HepG2 (cell line): ENCODE measurements around the gene JPH4. TPM values are rescaled to one million over a fixed set of nuclear protein-coding genes. Genes with fewer than 3 reads are reported as not detected.

ENCODE experiments used
- ATM ChIP-seq: fragments of 450-650 bp; IDR thresholded peaks from 2 replicates; pipeline ENCODE4 v1.7.1; 2017; ENCODE audit warnings: mild to moderate bottlenecking, borderline replicate concordance
- CAMTA2 ChIP-seq: sonication (generic); formaldehyde crosslinking; IDR thresholded peaks from 2 replicates; pipeline ENCODE4 v1.4.0; 2020; ENCODE audit warnings: mild to moderate bottlenecking, missing genetic modification reagents, borderline replicate concordance
- CBFB ChIP-seq: sonication (generic); formaldehyde crosslinking; IDR thresholded peaks from 2 replicates; pipeline ENCODE4 v1.4.0; 2020; ENCODE audit warnings: missing genetic modification reagents
- CCDC6 ChIP-seq: sonication (generic); formaldehyde crosslinking; IDR thresholded peaks from 2 replicates; pipeline ENCODE4 v1.8.1; 2022; ENCODE audit warnings: mild to moderate bottlenecking, missing genetic modification reagents, moderate library complexity
- HIVEP1 ChIP-seq: sonication (generic); formaldehyde crosslinking; IDR thresholded peaks from 2 replicates; pipeline ENCODE4 v1.4.0; 2020; ENCODE audit warnings: mild to moderate bottlenecking, missing genetic modification reagents
- MED13 ChIP-seq: sonication (generic); formaldehyde crosslinking; IDR thresholded peaks from 2 replicates; pipeline ENCODE4 v1.5.0; 2020; ENCODE audit warnings: missing genetic modification reagents
- NFE2L1 ChIP-seq: sonication (generic); formaldehyde crosslinking; IDR thresholded peaks from 2 replicates; pipeline ENCODE4 v1.4.0; 2020; ENCODE audit warnings: missing genetic modification reagents, mild to moderate bottlenecking, borderline replicate concordance
- POLR2G ChIP-seq: fragments of 200-400 bp; formaldehyde crosslinking; IDR thresholded peaks from 2 replicates; pipeline ENCODE4 v1.6.1; 2018; ENCODE audit warnings: mild to moderate bottlenecking, low read depth, low read length, moderate library complexity
- SMAD1 ChIP-seq: sonication (generic); formaldehyde crosslinking; IDR thresholded peaks from 2 replicates; pipeline ENCODE4 v1.4.0; 2020; ENCODE audit warnings: missing genetic modification reagents, low read depth, mild to moderate bottlenecking, borderline replicate concordance
- SMYD3 ChIP-seq: sonication (generic); formaldehyde crosslinking; IDR thresholded peaks from 2 replicates; pipeline ENCODE4 v1.8.1; 2023; ENCODE audit warnings: mild to moderate bottlenecking, missing genetic modification reagents
- SP140L ChIP-seq: sonication (generic); formaldehyde crosslinking; IDR thresholded peaks from 2 replicates; pipeline ENCODE4 v1.4.0; 2020; ENCODE audit warnings: missing genetic modification reagents, borderline replicate concordance
- SRSF4 ChIP-seq: fragments of 200-400 bp; formaldehyde crosslinking; IDR thresholded peaks from one replicate; pipeline ENCODE4 v1.6.1; 2018; ENCODE audit warnings: mild to moderate bottlenecking, low read depth, low read length, moderate library complexity; ENCODE audit not compliant: poor library complexity, severe bottlenecking
- ZBTB21 ChIP-seq: sonication (generic); formaldehyde crosslinking; IDR thresholded peaks from 2 replicates; pipeline ENCODE4 v1.4.0; 2020; ENCODE audit warnings: missing genetic modification reagents
- ZBTB38 ChIP-seq: sonication (generic); formaldehyde crosslinking; IDR thresholded peaks from 2 replicates; pipeline ENCODE4 v1.5.1; 2020; ENCODE audit warnings: mild to moderate bottlenecking, missing genetic modification reagents
- ZNF180 ChIP-seq: sonication (generic); formaldehyde crosslinking; IDR thresholded peaks from 2 replicates; pipeline ENCODE4 v1.4.0; 2020; ENCODE audit warnings: low read depth, missing genetic modification reagents, borderline replicate concordance
- ZNF326 ChIP-seq: sonication (generic); formaldehyde crosslinking; IDR thresholded peaks from 2 replicates; pipeline ENCODE4 v1.4.0; 2020; ENCODE audit warnings: missing genetic modification reagents, borderline replicate concordance
- ZNF441 ChIP-seq: sonication (generic); formaldehyde crosslinking; IDR thresholded peaks from 2 replicates; pipeline ENCODE4 v1.7.0; 2021; ENCODE audit warnings: missing genetic modification reagents, borderline replicate concordance
- ZSCAN12 ChIP-seq: sonication (generic); formaldehyde crosslinking; IDR thresholded peaks from 2 replicates; pipeline ENCODE4 v1.9.0; 2021; ENCODE audit warnings: mild to moderate bottlenecking, missing genetic modification reagents
- polyA plus RNA-seq, 8 experiments: library from polyadenylated mRNA; depleted of rRNA in 3 of 8; stranded (reverse) in 7 of 8; unstranded in 1 of 8; fragments of >200 nt; fragmentation: Illumina TruSeq in 4 of 8; extraction: Trizol in 4 of 8; gene quantifications; 2 replicates each; pipeline versions ENCODE4 v1.2.1 to v1.2.3, GENCODE V29; 2011 to 2016; ENCODE audit warnings: low read depth in 4 of 8, missing spikeins in 1 of 8, mixed read lengths in 1 of 8; ENCODE audit not compliant: insufficient read depth in 1 of 8
- total RNA-seq, 5 experiments: library from RNA; depleted of rRNA; stranded (reverse); fragments of >200 nt; fragmentation: Illumina TruSeq; extraction: Trizol; gene quantifications; 2 replicates each; pipeline ENCODE4 v1.2.3, GENCODE V29; 2016; ENCODE audit warnings: low read depth in 1 of 5
- TF ChIP-seq, protein P1 (sequence below): sonication (generic); formaldehyde crosslinking; IDR thresholded peaks from 2 replicates; pipeline ENCODE4 v1.4.0; 2020; ENCODE audit warnings: missing genetic modification reagents
- TF ChIP-seq, protein P2 (sequence below): conservative IDR thresholded peaks from 2 replicates; pipeline ENCODE4 v1.6.1; 2018; ENCODE audit warnings: missing genetic modification reagents
- TF ChIP-seq, protein P3 (sequence below): sonication (generic); formaldehyde crosslinking; IDR thresholded peaks from 2 replicates; pipeline ENCODE4 v1.5.0; 2020; ENCODE audit warnings: missing genetic modification reagents
- TF ChIP-seq, protein P4 (sequence below): sonication (generic); formaldehyde crosslinking; IDR thresholded peaks from 2 replicates; pipeline ENCODE4 v1.4.0; 2020; ENCODE audit warnings: mild to moderate bottlenecking, missing genetic modification reagents
- TF ChIP-seq, protein P5 (sequence below): sonication (generic); formaldehyde crosslinking; IDR thresholded peaks from 2 replicates; pipeline ENCODE4 v1.8.1; 2023; ENCODE audit warnings: mild to moderate bottlenecking, missing genetic modification reagents

The JPH4 gene
- total and polyA plus RNA-seq, 2 of the 13 experiments (the other 11 are each of a cell fraction or from before 2014, with no cell fraction given), result 0.08 to 0.22 TPM

DNA sequence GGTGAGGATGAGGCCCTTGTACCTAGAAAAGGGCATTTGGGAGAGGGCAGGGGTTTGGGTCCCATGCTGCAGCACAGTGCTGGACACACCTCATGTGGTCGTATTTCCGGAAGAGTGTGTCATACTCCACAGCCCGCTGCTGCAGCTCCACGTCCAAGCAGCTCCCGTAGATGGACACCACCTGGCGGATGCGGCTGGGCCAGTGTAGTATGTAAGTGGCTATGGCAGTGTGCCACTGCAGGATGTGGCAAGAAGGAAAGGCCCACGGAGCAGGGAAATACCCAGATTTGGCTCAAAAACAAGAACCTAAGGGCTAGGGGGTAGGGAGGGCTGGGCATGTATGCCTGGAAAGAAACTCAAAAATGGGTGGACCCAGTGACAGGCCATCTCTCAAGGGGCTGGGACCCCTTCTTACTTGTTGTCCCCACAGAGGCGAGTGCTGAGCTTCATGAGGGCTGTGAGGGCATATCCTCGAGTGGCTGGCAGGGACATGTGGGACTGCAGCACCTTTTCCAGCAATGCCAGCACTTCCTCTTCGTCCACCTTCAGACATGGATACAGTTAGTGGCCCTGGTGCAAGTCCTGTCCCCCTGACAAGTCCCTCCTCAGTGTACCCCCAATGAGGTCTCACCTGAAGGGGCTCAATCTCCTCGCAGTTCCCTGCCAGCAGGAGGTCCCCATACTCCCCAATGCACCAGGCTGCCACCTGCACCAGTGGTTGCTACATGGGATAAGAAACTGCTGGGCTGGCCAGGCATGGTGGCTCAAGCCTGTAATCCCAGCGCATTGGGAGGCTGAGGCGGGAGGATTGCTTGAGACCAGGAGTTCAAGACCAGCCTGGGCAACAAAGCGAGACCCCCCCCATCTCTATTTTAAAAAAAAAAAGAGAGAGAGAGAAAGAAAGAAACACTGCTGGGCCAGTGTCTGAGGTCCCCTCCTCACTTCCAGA, 16.4 kb downstream of the JPH4 start (continued):
- TF ChIP-seq, protein P1, sequence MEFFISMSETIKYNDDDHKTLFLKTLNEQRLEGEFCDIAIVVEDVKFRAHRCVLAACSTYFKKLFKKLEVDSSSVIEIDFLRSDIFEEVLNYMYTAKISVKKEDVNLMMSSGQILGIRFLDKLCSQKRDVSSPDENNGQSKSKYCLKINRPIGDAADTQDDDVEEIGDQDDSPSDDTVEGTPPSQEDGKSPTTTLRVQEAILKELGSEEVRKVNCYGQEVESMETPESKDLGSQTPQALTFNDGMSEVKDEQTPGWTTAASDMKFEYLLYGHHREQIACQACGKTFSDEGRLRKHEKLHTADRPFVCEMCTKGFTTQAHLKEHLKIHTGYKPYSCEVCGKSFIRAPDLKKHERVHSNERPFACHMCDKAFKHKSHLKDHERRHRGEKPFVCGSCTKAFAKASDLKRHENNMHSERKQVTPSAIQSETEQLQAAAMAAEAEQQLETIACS (CRISPR knock-in tag), result no peak
- 0 out of 2 replicates have a peak, but pooled peaks have one; percentile 50 for TF ChIP-seq ZBTB38
- TF ChIP-seq ZNF180 (CRISPR knock-in tag), result no peak
- TF ChIP-seq CAMTA2 (CRISPR knock-in tag), result no peak
- TF ChIP-seq ZNF326, result no peak
- no peak for TF ChIP-seq ZNF441 (CRISPR knock-in tag)
- TF ChIP-seq NFE2L1, result no peak
- TF ChIP-seq SRSF4, result no peak
- no peak for TF ChIP-seq SP140L (CRISPR knock-in tag)
- TF ChIP-seq, protein P2, sequence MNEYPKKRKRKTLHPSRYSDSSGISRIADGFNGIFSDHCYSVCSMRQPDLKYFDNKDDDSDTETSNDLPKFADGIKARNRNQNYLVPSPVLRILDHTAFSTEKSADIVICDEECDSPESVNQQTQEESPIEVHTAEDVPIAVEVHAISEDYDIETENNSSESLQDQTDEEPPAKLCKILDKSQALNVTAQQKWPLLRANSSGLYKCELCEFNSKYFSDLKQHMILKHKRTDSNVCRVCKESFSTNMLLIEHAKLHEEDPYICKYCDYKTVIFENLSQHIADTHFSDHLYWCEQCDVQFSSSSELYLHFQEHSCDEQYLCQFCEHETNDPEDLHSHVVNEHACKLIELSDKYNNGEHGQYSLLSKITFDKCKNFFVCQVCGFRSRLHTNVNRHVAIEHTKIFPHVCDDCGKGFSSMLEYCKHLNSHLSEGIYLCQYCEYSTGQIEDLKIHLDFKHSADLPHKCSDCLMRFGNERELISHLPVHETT (CRISPR knock-in tag), result no peak
- TF ChIP-seq SMYD3 (CRISPR knock-in tag), result no peak
- no peak for TF ChIP-seq CCDC6 (CRISPR knock-in tag)
- TF ChIP-seq ZSCAN12 (CRISPR knock-in tag), result no peak
- TF ChIP-seq MED13, result no peak
- TF ChIP-seq, protein P3, sequence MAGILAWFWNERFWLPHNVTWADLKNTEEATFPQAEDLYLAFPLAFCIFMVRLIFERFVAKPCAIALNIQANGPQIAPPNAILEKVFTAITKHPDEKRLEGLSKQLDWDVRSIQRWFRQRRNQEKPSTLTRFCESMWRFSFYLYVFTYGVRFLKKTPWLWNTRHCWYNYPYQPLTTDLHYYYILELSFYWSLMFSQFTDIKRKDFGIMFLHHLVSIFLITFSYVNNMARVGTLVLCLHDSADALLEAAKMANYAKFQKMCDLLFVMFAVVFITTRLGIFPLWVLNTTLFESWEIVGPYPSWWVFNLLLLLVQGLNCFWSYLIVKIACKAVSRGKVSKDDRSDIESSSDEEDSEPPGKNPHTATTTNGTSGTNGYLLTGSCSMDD (CRISPR knock-in tag), result no peak
- TF ChIP-seq ZBTB21 (CRISPR knock-in tag), result no peak
- TF ChIP-seq, protein P4, sequence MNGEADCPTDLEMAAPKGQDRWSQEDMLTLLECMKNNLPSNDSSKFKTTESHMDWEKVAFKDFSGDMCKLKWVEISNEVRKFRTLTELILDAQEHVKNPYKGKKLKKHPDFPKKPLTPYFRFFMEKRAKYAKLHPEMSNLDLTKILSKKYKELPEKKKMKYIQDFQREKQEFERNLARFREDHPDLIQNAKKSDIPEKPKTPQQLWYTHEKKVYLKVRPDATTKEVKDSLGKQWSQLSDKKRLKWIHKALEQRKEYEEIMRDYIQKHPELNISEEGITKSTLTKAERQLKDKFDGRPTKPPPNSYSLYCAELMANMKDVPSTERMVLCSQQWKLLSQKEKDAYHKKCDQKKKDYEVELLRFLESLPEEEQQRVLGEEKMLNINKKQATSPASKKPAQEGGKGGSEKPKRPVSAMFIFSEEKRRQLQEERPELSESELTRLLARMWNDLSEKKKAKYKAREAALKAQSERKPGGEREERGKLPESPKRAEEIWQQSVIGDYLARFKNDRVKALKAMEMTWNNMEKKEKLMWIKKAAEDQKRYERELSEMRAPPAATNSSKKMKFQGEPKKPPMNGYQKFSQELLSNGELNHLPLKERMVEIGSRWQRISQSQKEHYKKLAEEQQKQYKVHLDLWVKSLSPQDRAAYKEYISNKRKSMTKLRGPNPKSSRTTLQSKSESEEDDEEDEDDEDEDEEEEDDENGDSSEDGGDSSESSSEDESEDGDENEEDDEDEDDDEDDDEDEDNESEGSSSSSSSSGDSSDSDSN, result no peak
- TF ChIP-seq SMAD1 (CRISPR knock-in tag), result peak; percentile 49; the same call in 1 of the 2 replicates
- TF ChIP-seq HIVEP1 (CRISPR knock-in tag), result peak; percentile 5; the same call in 1 of the 2 replicates
- TF ChIP-seq, protein P5, sequence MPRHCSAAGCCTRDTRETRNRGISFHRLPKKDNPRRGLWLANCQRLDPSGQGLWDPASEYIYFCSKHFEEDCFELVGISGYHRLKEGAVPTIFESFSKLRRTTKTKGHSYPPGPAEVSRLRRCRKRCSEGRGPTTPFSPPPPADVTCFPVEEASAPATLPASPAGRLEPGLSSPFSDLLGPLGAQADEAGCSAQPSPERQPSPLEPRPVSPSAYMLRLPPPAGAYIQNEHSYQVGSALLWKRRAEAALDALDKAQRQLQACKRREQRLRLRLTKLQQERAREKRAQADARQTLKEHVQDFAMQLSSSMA (CRISPR knock-in tag), result peak; percentile 66; the same call in 1 of the 2 replicates
- peak; percentile 5; the same call in 1 of the 2 replicates for TF ChIP-seq POLR2G
- TF ChIP-seq CBFB (CRISPR knock-in tag), result no peak
- no peak for TF ChIP-seq ATM
